ENCODE measurements around the gene MLH3.

Gene MLH3

DNA sequence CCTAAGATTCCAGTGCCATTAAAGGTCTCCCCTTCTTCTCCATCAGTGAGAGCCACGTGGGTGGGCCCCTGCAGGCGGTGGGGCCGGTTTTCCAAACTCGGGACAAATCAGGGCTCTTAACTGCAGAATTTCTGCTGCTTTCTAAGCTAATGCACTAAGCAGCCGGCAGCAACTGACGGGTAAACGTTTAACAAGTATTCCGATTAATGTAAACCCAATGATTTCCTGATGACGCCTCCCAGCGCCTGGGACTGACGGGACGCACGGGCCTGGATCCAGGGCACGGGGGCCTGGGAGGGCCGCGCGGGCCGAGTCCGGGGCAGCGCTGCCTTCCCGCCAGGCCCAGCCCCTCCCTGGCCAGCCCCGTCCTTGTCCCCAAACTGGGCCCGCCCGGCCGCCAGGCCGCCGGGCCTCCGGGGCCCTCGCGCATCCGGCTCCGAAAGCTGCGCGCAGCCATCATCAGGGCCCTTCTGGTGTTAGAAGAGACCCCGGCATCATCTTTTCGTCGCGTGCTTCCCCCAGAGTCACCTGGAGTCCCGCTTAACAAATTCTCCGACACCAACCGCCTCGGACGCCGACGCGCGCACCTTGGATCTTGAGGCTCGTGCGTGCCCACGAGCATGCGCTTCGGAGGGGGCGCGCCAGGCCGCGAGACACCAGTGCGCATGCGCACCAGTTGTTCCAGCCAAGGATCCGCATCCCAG is at the start of gene MLH3:
MLH3 (minus strand) TSS at position 616 of the 704 bp plus-strand sequence. CDS start 1,812 bp downstream, outside the sequence.
- peak within 1 kb of the TSS; percentile 45 to 96 (median 92) for H3K27ac ChIP-seq
- peak within 1 kb of the TSS; percentile 45 to 78 (median 64) for H3K4me3 ChIP-seq

- H3K27ac ChIP-seq, result no peak overlapping the region
- H3K4me3 ChIP-seq, result no peak overlapping the region
Observed at GRCh38 chr14:75098682-75099081, 47.4 kb upstream of the MLH3 start.

DNA sequence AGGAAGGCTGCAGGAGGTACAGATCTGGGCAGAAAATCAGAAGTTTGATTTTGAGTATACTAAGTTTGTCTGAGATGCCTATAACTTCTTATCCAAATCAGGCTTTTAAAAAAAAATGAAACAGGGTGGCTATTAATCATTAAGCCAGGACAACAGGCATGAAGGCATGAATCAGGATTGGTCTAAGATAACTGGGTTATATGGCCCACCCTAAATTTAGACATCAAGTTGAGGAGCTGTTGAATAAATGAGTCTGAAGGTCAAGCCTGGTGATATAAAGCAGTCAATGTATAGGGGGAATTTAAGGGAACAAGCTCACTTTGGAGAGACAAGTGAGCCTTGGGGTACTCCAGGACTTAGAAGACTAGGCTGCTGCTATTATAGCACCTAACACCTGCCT is 46.9 kb upstream of the MLH3 start:
- Histone ChIP-seq H3K27ac (no peak overlapping the region), H3K4me3 (no peak overlapping the region)

DNA sequence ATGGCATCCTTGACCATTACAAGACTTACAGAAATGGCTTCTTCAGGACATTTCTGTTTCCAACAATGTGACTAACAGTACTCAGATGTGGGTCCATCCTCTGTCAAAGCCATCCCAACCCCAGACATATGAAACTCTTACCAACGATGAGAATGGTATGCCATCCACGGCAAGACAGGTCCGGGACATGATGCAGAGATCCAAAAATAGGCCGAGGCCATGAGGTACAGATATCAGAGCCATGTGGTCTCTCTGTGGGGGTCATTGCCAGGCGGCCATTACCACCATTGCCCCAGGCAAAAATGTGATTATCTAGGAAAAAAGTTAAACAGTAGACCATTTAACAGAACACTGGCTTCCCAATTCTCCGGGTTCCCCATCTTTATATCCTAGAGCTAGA is 45.7 kb upstream of the MLH3 start:
- no peak overlapping the region for H3K4me3 ChIP-seq
- H3K27ac ChIP-seq, result no peak overlapping the region

- H3K27ac ChIP-seq, result no peak overlapping the region
- no peak overlapping the region for H3K4me3 ChIP-seq
Observed at GRCh38 chr14:75095690-75096089, 44.4 kb upstream of the MLH3 start.

DNA sequence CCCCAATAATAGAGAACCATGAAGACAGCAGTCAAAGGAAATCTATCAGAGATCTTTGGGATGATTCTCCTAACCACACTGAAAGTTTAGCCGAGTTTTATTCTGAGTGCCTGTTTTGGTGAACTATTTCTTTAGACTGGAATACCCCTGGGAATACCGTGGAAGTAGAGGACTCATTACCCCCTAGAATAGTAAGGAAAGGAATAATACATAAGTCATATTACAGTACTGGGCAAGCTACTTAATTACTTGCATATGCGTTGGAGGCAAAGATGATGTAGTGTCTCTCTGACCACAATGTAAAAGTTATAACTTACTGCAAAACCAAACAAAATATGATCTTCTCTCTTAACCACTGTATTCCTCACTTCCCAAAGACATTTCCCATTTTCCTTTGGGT is 43.6 kb upstream of the MLH3 start:
- H3K4me3 ChIP-seq, result no peak overlapping the region
- no peak overlapping the region for H3K27ac ChIP-seq

- Histone ChIP-seq H3K4me3 (no peak overlapping the region), H3K27ac (no peak overlapping the region)
Observed at GRCh38 chr14:75092698-75093097, 41.4 kb upstream of the MLH3 start.

DNA sequence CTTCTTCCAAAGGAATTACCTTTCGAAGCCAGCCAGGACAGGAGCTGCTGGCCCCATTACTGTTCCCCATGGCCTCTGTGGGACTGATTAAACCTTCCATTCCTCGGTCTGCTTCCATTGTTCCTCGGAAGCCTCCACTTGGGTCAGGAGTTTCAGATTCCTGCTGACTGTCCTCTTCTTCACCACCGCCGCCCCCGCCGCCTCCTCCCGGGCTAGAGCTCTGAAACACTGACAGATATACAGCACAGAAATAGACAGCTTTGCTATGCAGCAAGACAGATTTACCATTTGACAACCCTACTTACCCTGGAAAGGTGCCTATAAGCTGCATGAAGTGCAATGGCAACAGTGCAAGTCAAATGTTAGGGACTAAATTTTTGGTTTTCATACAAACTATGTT is 40.0 kb upstream of the MLH3 start:
- no peak overlapping the region for H3K4me3 ChIP-seq
- H3K27ac ChIP-seq, result no peak overlapping the region

DNA sequence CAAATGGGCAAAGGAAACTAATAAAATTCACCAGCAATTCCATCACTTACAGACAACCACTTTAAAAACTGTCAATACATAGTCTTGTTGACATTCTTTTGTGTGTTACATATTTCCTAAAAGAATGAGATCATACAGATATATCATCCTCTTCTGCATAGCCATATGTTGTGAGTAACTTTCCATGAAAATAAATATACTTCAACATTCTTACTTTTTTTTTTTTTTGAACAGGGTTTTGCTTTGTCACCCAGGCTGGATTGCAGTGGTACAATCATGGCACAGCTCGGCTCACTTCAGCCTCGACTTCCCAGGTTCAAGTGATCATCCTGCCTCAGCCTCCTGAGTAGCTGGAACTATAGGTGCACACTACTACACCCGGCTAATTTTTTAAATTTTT is 39.1 kb upstream of the MLH3 start:
- H3K27ac ChIP-seq, result no peak overlapping the region
- H3K4me3 ChIP-seq, result no peak overlapping the region

GRCh38 chr14:75088566-75089373 is 37.5 kb upstream of the MLH3 start:
- Histone ChIP-seq H3K27ac (peak overlapping the region in 1 of 21 experiments; percentile 55), H3K4me3 (no peak overlapping the region)

DNA sequence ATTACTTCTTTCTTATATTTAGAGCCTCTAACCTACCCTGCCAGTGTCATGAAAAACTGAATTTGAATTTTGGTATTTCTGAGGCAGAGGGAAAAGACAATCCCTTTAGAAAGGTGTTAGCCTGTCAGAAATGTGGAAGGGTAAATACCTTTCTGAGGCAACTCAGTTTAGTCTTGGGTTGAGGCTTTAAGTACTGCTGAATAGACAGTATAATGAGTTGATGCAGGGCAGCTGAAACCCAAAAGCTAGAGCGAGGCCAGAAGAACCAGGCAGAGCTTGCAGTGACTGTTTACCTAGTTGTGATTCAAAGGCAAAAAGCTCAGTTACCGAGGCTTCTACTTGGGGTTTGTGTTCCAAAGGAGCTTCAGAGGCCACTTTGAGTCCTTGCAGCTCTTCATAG is 36.9 kb upstream of the MLH3 start:
- H3K4me3 ChIP-seq, result no peak overlapping the region
- H3K27ac ChIP-seq, result peak overlapping the region in 1 of 21 experiments; percentile 55

GRCh38 chr14:75084513-75084912 is 33.2 kb upstream of the MLH3 start:
- Histone ChIP-seq H3K27ac (no peak overlapping the region), H3K4me3 (no peak overlapping the region)

DNA sequence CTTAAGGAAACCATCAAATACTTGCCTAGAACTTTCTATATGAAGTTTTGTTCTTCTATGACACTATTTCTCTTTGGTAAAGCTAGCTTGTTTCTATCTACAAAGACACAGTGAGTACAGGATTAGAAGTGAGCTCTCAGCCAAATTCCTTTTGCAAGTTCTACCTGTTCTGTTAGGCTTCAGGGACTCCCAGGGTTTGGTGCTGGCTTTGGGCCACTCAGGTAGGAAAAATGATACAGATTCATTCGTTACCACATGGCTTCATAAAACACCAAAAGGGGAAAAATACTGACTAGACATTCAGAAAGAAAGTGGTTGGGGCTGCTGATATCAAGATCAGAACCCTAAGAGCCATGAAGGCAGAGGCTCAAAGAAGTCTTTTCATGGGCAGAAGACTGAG is 32.0 kb upstream of the MLH3 start:
- Histone ChIP-seq H3K27ac (no peak overlapping the region), H3K4me3 (no peak overlapping the region)

DNA sequence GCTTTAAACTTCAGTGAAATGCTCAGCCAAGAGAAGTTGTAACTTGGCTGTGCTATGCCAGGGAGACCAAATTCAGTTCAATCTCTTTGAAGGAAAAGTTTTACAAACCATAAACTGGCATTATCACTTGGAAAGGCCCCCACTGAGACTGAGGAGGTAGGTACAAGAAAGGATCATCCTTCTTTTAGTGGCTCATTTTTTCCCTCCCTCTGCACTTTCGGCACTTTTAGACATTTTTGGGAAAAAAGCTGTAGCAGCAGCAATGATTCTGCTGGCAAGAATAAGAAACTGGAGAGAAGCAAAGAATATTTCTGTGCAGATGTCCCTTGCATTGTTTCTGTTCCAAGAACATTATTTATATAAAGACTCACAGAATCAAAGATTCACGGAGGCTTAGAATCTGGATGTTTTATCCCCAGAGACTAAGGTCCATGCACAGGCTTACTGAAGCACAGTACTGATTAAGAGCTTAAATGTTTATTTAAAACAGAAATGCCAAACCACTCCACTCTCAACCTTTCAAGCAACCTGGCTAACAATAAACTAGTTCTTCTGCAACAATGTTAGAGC is 30.5 kb upstream of the MLH3 start:
- Histone ChIP-seq H3K4me3 (no peak overlapping the region), H3K27ac (peak overlapping the region in 4 of 21 experiments; percentile 10 to 46 (median 24))

DNA sequence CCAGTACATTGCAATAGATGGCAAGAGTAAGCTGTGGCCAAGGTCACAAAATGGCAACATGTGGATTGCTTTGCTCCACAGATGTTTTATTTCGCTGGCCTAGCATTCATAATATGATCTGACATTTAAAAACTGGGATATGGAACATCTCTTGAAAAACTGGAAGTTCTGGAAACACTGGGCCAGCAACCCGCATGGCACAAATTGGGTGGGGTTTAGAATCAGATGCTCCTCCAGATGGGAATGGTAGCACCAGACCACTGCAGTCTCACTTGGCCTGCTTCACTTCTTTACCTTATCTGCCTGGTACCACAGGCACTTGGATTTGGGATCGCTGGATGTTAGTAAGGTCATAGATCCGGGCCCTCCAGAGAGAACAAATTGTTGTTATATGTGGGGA is 28.3 kb upstream of the MLH3 start:
- Histone ChIP-seq H3K4me3 (no peak overlapping the region), H3K27ac (no peak overlapping the region)

DNA sequence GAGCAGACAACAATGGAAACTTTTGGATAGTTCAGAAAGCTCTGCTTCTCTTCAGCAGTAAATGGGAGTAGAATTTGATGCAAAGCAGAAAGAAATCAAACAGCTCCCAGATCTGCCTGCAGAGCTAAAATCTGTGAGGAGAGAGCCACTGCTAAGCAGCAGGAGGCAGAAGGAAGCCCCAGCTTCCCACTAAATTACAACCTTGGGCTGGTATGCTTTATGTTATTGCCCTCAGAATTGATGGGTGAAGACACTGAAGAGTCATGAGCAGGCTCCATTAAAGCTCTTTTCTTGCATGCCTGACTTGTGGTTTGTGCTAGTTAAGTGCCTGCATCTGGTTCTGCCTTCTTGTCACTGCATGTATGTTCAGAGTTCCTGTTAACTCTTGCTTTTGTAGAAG is 26.5 kb upstream of the MLH3 start:
- Histone ChIP-seq H3K4me3 (no peak overlapping the region), H3K27ac (no peak overlapping the region)

GRCh38 chr14:75070383-75070782 is 19.1 kb upstream of the MLH3 start:
- Histone ChIP-seq H3K4me3 (no peak overlapping the region), H3K27ac (peak overlapping the region in 16 of 21 experiments; percentile 62 to 95 (median 85))

- Histone ChIP-seq H3K4me3 (peak overlapping the region; percentile 43 to 55 (median 45)), H3K27ac (peak overlapping the region in 20 of 21 experiments; percentile 57 to 95 (median 85))
Observed at GRCh38 chr14:75069811-75070145, 18.5 kb upstream of the MLH3 start.

- Histone ChIP-seq H3K4me3 (peak within 1 kb of the TSS; percentile 43 to 55 (median 45)), H3K27ac (peak within 1 kb of the TSS; percentile 68 to 95 (median 84))
Observed at GRCh38 chr14:75069121-75069810, 18.0 kb upstream of the MLH3 start, which contains the start of gene ZC2HC1C. ZC2HC1C (plus strand) TSS chr14:75069641; CDS start chr14:75070574, 933 bp downstream.
